ENCODE measurements around the gene SQOR. TPM values are rescaled to one million over a fixed set of nuclear protein-coding genes. Genes with fewer than 3 reads are reported as not detected.
A peak's percentile ranks its signal among the peaks of the same experiment; 100 is the strongest.

SQOR gene
- total RNA-seq, 2 donors from 2014 or later = 0.24 TPM; not detected in 1

DNA sequence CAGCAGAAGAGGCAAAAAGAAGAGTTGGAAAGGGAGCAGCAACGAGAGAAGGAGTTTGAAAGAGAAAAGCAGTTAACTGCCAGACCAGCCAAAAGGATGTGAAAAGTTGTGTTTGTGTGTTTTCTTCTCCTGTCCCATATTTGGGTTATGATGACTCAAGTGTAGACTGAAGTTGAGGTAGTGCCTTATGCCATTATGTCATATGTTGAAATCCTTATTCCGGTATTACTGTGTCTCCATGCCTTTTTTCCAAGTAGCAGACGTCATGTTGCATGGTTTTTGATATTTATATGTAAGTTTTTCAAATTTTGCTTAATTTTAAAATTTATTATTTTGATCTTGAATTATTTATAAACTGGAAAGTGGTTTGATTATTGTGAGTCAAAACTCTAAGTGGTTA lies 28.4 kb upstream of the SQOR start:
- 94 to 95% methylated on average over 2 of the region's 3 CpGs for WGBS, 2 experiments (ENCODE audit: insufficient coverage in 1 of 2, insufficient read length in 1 of 2)
- peaks cover 4% of the 10 kb centered on the region for H3K27me3 Mint-ChIP-seq (ENCODE audit: insufficient read depth)

GRCh38 chr15:45606841-45607240 lies 28.0 kb upstream of the SQOR start:
- no peaks in the 10 kb centered on the region for H3K4me1 Mint-ChIP-seq
- 100% methylated on average over 1 of the region's 1 CpG; no CpG with 5 or more reads in 1 of the 2 experiments for WGBS, 2 experiments (ENCODE audit: insufficient coverage in 1 of 2, insufficient read length in 1 of 2)
- H3K4me3 Mint-ChIP-seq = no peak overlapping the region
- no peak for DNase-seq
- no peak for TF ChIP-seq CTCF (conservative IDR thresholded peaks at IDR 0.05)
- H3K9me3 Mint-ChIP-seq = no peaks in the 10 kb centered on the region
- Histone ChIP-seq H3K4me3 (ENCODE audit: low read length) (no peak overlapping the region), H3K36me3 (ENCODE audit: control insufficient read depth, insufficient read depth, low read length) (peaks cover 50% of the 10 kb centered on the region), H3K9me3 (ENCODE audit: control insufficient read depth, low read length) (no peaks in the 10 kb centered on the region), H3K27me3 (ENCODE audit: control insufficient read depth, insufficient read depth, low read length, poor library complexity, severe bottlenecking) (peaks cover 8% of the 10 kb centered on the region), H3K9ac (ENCODE audit: extremely low read depth, low read length, poor library complexity, severe bottlenecking) (no peak overlapping the region), H3K27ac (ENCODE audit: low read depth, low read length) (no peak overlapping the region), H3K4me1 (ENCODE audit: control insufficient read depth, insufficient read depth, low read length) (no peaks in the 10 kb centered on the region)
- H3K36me3 Mint-ChIP-seq (ENCODE audit: low read depth) = peaks cover 22% of the 10 kb centered on the region
- H3K27me3 Mint-ChIP-seq (ENCODE audit: insufficient read depth) = peaks cover 8% of the 10 kb centered on the region
- H3K27ac Mint-ChIP-seq = no peak overlapping the region

More for the DNA sequence above, 28.4 kb upstream of the SQOR start:
- no peak for TF ChIP-seq CTCF (conservative IDR thresholded peaks at IDR 0.05)
- H3K9me3 Mint-ChIP-seq = no peaks in the 10 kb centered on the region
- H3K9me3 ChIP-seq (ENCODE audit: control insufficient read depth, low read length) = no peaks in the 10 kb centered on the region
- peaks cover 3% of the 10 kb centered on the region for H3K27me3 ChIP-seq (ENCODE audit: control insufficient read depth, insufficient read depth, low read length, poor library complexity, severe bottlenecking)
- no peak overlapping the region for H3K9ac ChIP-seq (ENCODE audit: extremely low read depth, low read length, poor library complexity, severe bottlenecking)
- DNase-seq = no peak
- no peak overlapping the region for H3K4me3 Mint-ChIP-seq
- H3K27ac ChIP-seq (ENCODE audit: low read depth, low read length) = no peak overlapping the region
- no peak overlapping the region for H3K27ac Mint-ChIP-seq
- peaks cover 51% of the 10 kb centered on the region for H3K36me3 ChIP-seq (ENCODE audit: control insufficient read depth, insufficient read depth, low read length)
- H3K4me1 ChIP-seq (ENCODE audit: control insufficient read depth, insufficient read depth, low read length) = no peaks in the 10 kb centered on the region
- no peaks in the 10 kb centered on the region for H3K4me1 Mint-ChIP-seq
- peaks cover 25% of the 10 kb centered on the region for H3K36me3 Mint-ChIP-seq (ENCODE audit: low read depth)
- H3K4me3 ChIP-seq (ENCODE audit: low read length) = no peak overlapping the region

DNA sequence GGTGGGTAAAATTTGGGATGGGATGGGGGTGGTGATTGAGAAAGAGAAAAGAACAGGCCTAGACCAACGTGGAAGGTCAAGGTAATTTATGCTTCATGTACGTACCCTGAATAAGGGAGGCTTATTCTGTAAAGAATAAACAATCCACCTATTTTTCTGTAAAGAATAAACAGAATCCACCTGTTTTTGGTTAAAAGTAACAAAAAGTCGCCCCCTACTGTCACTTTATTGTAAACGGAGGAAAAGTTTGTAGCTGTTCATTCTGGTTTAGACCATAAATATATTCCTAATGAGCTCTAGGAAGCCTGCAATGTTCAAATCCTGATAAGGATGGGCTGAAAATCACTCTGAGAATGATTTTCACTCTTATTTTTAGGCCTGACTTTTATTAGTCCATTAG lies 23.5 kb upstream of the SQOR start:
- Mint-ChIP-seq H3K4me3 (no peak overlapping the region), H3K9me3 (no peaks in the 10 kb centered on the region), H3K27ac (no peak overlapping the region), H3K27me3 (ENCODE audit: insufficient read depth) (peaks cover 50% of the 10 kb centered on the region), H3K4me1 (peaks cover 7% of the 10 kb centered on the region), H3K36me3 (ENCODE audit: low read depth) (peaks cover 10% of the 10 kb centered on the region)
- H3K27ac ChIP-seq (ENCODE audit: low read depth, low read length) = no peak overlapping the region
- WGBS, 2 experiments (ENCODE audit: insufficient coverage in 1 of 2, insufficient read length in 1 of 2) = 20% methylated on average over 3 of the region's 4 CpGs; no CpG with 5 or more reads in 1 of the 2 experiments
- no peaks in the 10 kb centered on the region for H3K4me1 ChIP-seq (ENCODE audit: control insufficient read depth, insufficient read depth, low read length)
- H3K4me3 ChIP-seq (ENCODE audit: low read length) = no peak overlapping the region
- H3K9ac ChIP-seq (ENCODE audit: extremely low read depth, low read length, poor library complexity, severe bottlenecking) = no peak overlapping the region
- H3K9me3 ChIP-seq (ENCODE audit: control insufficient read depth, low read length) = no peaks in the 10 kb centered on the region
- no peak for DNase-seq
- H3K27me3 ChIP-seq (ENCODE audit: control insufficient read depth, insufficient read depth, low read length, poor library complexity, severe bottlenecking) = peaks cover 48% of the 10 kb centered on the region
- peaks cover 18% of the 10 kb centered on the region for H3K36me3 ChIP-seq (ENCODE audit: control insufficient read depth, insufficient read depth, low read length)
- TF ChIP-seq CTCF (conservative IDR thresholded peaks at IDR 0.05) = peak; percentile 75

All from endodermal cell (in vitro differentiated cells).